Activated CD8-positive, alpha-beta memory T cell treated with anti-CD3 and anti-CD28 coated beads, Interleukin-2, amount 50 U/mL, for 4 hours (primary cell): Measurements from ENCODE around the gene ANXA3.
"Not testable (repeated sequence)": the region's sequence is repeated elsewhere in the genome, so short reads cannot be mapped to it uniquely, and the experiment has no call there.

Source experiments
- DNase-seq: peaks from one replicate; pipeline ENCODE4 v3.0.0-alpha.2; 2020

ANXA3 gene

DNA sequence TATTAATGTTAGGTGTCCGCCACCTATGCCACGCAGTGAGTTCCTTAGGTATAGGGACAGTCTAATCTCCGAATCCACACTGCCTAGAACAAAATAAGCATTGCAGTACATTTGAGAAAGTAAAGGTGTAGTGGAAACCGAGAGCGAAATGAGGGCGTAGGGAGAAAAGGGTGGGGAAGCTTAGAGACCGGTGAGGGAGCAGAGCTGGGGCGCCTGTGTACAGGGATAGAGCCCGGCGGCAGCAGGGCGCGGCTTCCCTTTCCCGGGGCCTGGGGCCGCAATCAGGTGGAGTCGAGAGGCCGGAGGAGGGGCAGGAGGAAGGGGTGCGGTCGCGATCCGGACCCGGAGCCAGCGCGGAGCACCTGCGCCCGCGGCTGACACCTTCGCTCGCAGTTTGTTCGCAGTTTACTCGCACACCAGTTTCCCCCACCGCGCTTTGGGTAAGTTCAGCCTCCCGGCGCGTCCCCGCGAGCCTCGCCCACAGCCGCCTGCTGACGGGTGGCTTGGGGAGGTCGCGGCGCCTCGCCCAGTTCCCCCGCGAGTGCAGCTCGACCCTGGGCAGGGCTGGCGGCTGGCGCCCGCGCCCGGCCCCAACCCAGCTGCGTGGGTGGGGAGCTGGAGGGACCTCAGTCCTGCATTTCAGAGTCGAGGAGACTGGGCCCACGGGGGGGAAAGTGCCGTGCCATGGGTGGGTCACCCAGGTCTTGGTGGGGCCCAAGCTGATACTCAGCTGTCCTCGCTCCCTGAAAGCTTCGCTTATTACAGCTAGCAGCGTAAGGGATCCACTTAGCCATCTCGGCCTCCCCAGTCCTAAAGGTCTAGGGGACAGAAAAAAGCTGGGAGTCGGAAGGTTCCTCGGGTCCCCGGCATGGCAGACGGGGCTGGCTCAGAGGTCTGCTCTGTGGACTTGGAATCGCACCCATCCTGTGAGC lies at the start of gene ANXA3:
ANXA3 (plus strand) TSS at position 351 of the 932 bp plus-strand sequence. CDS start 2,704 bp downstream, outside the sequence.
- DNase-seq: no peak

- not testable (repeated sequence) for DNase-seq
Observed at GRCh38 chr4:78506260-78506659, 45.3 kb upstream of the ANXA3 start.

DNA sequence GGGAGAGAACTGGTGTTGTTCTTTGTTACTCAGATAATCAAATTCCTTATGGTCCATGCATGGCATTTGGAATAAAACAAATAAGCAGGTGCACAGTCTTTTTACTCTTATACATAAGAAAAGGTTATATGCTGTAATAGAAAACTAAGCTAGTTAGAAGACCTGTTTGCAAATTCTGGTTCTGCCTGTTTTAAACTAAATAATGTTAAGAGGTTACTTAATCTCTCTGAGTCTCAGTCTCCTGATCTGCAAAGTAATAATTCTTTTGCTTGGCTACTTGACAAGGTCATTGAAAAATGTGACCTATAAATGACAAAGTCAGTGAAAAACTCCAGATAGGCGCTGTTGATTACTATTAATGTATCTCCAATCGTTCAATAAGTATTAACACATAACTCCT lies 42.5 kb upstream of the ANXA3 start:
- no peak for DNase-seq

DNA sequence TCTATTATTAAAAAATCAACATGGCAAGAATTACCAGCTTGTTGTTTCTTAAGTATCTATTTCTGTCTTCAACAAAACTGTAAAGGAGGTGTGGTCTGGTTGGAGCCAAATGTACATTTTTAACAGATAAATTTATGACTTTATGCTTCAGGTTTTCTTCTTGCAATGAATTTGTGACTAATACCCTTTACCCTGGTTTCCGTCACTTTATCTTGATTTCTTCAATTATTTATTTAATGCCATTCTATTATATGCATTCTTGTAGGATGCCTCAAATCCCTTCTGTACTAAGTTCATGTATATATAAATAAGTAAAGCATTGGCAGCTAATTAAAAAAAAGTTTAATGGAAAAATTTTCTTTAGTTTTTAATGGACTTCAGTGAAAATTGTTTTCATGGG lies 41.5 kb upstream of the ANXA3 start:
- no peak for DNase-seq

DNA sequence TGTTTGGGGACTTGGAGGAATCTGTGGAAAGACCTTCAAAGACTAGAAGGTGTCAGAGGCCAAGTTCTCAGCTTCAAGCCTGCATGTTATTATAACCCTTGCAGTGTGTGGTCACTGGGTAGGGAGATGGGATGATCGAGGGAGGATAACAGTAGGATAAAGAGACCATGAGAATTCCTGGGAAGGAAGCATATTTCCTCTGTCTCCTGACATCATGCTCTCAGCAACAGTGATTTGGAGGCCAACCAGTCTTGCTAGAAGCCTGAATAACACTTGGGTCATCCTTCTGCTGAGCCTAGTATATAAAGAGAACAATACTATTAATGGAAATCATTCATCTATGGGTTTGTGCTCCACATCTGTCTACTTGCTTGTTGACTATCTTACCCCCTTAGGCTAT lies 40.9 kb upstream of the ANXA3 start:
- DNase-seq: no peak

DNA sequence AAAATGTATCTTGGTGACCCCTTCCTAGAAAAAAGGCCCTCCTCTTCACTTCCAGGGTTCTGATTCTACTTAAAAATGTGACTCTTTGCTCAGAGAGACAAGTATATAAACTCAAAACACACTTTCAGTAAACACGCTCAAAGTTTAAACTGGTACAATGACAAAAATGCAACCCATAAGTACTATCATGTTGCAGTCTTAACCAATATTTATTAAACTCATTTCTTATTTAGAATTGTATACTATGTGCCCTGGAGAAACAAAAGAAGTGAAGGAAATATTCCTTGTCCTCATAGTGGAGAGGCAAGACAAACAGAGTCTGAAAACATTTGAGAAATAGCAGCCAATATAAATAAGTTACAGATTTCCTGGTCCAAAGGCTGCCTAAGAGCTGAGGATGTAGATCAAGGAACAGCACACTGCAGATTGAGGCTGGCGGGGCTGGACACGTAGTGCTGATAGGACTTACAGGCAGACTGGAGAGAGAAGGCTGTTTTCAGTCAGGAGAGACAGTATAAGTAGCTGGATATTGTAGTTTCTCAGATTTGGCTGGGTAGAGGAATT lies 39.1 kb upstream of the ANXA3 start:
- no peak for DNase-seq

DNA sequence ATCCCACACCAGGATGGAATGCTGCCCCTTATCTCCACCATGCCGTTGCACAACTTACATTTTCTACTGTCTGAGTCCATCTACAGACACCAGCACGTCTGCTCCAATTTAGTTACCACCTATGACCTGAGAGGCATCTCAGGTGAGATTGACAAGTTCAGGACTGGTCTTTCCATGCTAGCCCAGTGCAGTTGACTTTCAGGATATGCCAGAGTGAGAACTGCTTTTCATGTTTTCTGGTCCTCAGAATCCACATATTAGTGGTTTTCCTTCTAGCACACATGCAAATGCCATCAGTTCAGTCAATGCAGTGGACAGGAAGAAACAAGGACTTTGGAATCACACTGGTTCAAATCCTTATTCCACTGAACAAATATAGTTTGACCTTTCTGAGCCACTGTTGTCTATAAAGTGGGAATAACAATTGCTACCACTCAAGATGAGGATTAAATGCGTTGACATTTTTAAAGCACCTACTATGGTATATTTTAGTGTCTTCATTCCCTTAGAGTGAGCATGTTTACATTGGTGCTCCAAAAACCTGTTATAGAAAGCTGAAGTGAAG lies 38.1 kb upstream of the ANXA3 start:
- no peak for DNase-seq

GRCh38 chr4:78517050-78517652 lies 34.4 kb upstream of the ANXA3 start:
- DNase-seq: no peak

GRCh38 chr4:78518561-78518960 lies 33.0 kb upstream of the ANXA3 start:
- DNase-seq: no peak

GRCh38 chr4:78519962-78520361 lies 31.6 kb upstream of the ANXA3 start:
- no peak for DNase-seq

- DNase-seq: no peak
Observed at GRCh38 chr4:78520808-78521226, 30.8 kb upstream of the ANXA3 start.

DNA sequence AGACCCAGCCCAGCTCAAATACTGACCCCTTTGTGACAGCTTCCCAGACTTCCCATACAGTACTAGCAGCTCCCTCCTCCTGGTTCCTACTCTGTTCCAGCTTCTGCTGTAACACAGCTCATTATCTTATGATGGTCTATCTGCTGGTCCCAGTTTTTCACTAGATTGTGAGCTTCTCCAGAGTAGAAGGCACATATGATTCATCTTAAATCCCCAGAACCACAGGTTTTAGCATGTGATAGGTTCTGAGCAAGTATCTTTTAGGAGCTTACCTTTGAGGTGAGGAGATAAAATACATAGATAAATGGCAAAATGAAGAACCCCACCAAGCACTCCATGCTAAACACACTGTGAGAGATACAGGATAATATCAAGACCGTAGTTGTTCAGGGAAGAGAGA lies 27.6 kb upstream of the ANXA3 start:
- DNase-seq: no peak

DNA sequence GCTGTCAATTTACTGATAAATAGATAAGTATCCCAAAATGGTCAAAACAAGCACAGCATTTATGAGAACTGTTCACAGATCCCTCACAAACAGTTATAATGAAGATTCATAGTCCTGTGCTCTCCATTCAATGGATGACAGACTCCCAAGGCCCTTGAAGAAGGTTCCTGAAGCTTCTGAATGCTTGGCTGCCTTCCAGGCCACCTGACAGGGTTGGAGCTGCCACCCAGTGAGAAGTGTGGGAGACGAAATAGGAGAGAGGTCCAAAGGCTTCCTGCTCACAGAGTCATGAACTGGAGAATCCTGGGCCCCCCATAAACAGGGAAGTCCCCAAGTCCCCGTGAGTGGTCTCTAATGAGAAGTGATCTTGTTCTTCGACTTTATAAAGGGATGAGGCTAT lies 26.0 kb upstream of the ANXA3 start:
- DNase-seq: no peak

DNA sequence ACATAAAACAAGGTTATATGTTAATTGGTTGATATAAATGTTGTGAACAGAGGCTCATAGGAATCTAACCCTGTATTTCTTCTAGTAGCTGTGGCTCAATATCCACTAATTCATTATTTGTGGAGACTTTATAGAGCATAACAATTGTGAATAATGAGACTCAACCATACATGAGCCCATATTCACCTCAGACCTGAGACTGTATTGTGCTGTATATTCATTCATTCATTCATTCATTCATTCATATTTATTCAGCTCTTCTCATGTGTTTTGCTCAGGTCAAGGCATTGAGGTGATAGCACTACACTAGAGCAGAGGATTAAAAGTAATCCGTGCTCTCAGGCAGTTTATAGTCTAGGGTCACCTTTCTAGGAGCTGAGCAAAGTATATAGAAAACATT lies 24.5 kb upstream of the ANXA3 start:
- no peak for DNase-seq

DNA sequence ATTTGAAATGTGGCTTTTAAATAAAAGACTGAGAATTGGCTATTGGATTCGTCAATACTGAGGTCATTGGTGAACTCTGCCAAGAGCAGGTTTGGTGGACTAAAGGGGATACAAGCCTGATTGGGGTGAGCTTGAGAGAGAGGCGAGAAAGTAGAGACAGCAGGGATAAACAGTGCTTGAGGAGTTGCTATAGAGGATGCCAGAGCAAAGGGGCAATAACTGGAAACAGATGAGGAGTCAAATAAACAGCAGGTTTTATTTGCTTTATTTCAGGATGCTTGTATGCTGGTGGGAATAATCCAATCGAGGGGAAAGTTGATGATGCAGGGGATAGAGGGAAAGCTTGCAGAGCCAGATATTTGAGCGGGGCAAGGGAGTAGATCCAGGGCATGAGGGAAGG lies 24.0 kb upstream of the ANXA3 start:
- no peak for DNase-seq

DNA sequence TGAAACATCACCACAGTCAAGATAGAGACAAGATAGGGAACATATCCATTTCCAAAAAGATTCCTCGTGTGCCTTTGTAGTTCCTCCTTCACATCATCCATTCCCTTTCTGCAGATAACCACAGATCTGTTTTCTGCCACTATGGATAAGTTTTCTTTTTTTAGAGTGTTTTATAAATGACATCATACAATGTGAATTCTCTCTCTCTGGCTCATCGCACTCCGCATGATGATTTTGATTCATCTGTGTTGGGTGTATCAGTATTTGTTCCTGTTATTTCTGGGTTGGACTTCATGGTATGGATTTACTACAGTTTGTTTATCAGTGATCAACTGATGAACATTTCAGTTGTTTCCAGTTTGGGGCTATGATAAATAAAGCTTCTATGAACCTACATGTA lies 23.2 kb upstream of the ANXA3 start:
- no peak for DNase-seq

- DNase-seq: no peak
Observed at GRCh38 chr4:78529569-78530209, 21.9 kb upstream of the ANXA3 start.

DNA sequence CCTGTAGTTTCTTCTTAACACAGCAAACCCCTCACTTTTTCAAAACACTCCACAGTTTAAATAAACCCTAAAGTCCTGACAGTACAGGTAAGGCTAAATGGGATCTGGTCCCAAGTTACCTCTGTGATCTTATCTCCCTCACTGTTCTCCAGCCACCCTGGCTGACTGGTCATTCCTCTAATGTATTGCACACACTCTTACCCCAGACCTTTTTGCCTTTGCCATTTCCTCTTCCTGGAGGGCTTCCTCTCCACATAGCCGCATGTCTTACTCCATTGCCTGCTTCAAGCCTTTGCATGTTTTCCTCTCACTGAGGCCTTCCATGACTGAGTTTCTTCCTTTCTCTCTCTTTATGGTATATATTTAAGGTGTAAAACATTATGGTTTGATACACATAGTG lies 19.5 kb upstream of the ANXA3 start:
- DNase-seq: no peak

DNA sequence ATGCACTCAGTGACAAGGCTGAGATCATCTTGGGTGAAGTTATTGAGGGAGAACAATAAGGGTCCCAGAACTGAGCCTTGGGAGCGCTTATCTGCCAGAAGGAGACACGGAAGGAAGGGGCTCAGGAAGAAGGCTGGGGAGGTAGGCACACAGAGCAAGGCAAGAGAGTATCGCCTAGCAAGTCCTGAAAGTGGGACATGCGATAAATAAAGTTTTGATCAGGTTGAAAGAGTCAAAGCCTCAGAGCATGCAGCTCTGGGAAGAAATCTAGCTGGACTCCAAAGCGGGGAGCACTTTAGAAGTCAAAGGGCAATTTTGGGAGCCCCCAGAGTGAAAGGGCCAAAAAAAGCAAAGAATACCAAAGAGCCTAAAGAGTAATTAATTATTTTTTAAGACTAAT lies 17.7 kb upstream of the ANXA3 start:
- no peak for DNase-seq

DNA sequence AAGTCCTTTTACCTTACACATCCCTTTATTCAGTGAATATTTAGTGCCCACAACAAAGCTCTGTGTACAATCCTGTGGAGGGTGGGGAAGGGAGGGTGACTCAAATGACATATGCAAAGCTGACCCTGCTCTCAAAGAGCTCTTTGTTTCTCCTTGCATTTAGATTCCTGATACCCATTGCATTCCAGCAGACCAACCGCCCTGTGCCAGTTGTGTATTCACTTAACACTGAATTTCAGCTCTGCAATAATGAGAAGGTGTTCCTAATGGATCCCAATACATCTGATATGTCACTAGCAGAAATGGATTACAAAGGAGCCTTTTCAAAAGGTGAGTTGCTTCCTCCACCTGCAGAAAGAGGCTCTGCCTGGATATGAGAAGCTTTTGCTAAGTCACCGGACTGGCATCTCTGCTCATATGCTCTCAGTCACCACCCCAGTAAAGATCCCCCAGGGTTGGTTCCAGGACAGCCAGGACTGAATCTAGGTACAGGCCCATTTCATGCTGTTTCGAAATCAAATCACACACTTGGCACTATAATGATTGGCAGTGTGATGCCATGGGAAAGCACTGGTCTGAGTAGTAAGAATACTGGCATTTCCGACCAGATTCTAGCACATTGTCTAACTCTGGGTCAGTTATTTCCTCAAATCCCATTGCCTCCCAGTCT lies 17.1 kb upstream of the ANXA3 start:
- no peak for DNase-seq

DNA sequence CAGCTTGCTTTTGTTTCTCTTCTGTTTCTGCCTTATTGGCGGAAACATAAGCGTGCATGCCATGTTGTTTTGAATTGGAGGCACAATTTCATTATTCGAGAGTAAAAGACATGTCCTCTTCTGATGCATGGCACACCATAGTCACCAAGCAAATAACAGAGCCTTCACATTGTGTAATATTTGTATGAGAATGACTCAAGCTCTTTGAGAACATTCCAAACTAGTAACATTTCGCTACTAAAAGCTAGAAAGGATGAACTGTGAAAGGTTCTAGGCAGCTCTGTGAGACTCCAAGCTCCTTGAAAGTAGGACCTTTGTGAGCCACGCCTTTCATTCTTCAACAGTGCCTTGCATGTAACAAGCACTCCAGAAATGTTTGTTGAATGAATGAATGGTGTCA lies 9.2 kb upstream of the ANXA3 start:
- DNase-seq: no peak

GRCh38 chr4:78543424-78544125 lies 8.0 kb upstream of the ANXA3 start:
- no peak for DNase-seq
